Activated CD4-positive, alpha-beta T cell treated with anti-CD3 and anti-CD28 coated beads, Interleukin-2, Interleukin-6, amounts not matched to agents 100 ng/mL and 50 ng/mL, durations not matched to agents 16 hours and 8 hours (primary cell): Measurements from ENCODE around the gene TTI1.

Experiments used
- DNase-seq: peaks from one replicate; pipeline ENCODE4 v3.0.0-alpha.2; 2020

The TTI1 gene

GRCh38 chr20:37958856-37959520 lies 74.3 kb downstream of the TTI1 start:
- DNase-seq: no peak

DNA sequence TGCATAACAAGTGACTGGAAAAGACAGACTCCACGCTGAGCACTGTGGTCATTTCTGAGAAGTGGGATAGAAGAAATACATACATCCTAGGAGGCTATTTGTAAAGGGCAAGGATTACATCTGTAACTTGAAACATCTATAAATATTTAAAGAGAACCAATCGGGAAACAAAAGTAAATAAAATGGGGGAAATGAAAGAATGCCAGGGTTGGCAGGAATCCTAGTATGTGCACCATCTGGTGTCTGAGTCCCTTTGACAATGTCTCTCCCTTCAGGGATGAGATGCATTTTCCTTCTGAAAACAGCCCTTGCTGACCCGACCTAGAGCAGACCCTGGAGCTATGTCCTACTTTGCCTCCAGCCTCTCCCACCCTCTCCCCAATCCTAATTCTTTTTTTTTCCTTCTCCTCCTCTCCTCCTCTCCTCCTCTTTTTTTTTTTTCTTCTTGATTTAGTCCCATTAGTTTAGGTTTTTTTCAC lies 77.1 kb downstream of the TTI1 start:
- DNase-seq: no peak

DNA sequence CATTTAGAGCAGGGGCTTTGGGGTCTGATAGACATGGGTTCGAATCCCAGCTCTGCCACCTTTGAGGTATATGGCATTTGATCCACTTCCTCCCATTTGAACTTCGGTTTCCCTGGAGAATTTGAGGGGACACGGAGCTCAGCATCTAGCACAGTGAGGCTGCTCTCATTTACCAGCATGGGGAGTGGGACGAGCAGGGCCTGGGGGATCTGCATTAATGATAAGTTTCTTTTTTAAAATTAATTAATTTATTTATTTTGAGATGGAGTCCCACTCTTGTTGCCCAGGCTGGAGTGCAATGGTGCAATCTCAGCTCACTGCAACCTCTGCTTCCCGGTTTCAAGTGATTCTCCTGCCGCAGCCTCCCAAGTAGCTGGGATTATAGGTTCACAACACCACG lies 77.7 kb downstream of the TTI1 start:
- no peak for DNase-seq

DNA sequence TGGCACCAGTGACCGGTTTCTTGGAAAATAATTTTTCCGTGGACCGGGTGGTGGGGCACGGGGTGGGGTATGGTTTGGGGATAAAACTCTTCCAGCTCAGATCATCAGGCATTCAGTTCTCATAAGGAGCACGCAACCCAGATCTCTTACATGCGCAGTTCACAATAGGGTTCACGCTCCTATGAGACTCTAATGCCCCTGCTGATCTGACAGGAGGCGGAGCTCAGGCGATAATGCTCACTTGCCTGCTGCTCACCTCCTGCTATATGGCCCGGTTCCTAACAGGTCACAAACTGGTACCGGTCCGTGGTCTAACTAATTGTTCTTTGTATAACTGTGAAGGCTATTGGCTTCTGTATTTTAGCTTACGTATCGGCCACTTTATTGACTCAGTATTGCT lies 78.6 kb downstream of the TTI1 start:
- DNase-seq: no peak

DNA sequence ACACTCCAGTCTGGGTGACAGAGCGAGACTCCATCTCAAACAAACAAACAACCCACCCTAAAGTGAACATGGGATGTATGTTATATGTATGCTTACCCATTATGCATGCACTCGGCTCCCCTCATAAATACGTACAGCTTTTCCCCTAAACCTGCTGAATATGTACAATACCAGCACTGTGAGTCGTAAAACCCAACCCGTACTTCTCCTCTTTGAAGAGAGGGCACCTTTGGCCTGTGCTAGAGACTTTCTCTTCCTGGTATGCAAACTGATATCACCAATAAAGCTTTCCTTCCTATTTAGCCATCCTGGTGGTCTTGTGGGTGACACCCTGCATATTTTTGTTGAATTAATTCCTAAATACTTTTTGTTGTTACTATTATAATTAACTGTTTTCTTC lies 79.1 kb downstream of the TTI1 start:
- DNase-seq: no peak

- DNase-seq: no peak
Observed at GRCh38 chr20:37948956-37949355, 84.3 kb downstream of the TTI1 start.

DNA sequence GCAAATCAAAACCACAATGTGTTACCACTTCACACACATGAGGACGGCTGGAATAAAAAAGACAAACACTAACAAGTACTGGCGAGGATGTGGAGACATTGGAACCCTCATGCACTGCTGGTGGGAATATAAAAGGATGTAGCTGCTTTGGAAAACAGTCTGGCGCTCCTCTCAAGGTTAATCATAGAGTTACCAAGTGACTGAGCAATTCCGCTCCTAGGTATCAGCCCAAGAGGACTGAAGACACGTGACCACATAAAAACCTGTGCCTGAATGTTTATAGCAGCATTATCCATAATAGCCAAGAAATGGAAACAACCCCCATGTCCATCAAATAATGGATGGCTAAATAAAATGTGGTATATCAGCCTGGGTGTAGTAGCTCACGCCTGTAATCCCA lies 85.3 kb downstream of the TTI1 start:
- DNase-seq: no peak

- DNase-seq: no peak
Observed at GRCh38 chr20:37946946-37947345, 86.3 kb downstream of the TTI1 start.

DNA sequence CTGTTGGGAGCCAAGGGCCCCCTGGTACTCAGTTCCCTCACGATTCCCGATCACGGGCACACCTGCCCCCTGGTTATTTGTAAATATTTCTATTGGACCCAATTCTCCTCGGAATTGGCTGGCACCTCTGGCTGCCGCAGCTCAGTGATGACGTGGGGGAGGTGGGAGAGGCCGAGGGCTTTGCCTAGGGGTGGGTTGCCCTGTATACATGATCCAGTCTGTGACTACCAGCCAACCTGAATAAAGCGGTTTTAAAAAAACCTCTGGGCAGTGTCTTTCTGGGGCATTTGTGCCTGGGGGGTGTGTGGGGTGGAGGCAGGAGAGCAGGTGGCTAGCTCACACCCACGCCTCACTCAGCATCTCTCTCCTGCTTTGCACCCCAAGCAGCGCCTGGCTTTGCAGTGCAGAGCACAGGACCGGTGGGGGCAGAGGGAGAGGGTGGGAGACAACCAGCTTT lies 88.1 kb downstream of the TTI1 start:
- DNase-seq: no peak

- DNase-seq: no peak
Observed at GRCh38 chr20:37944456-37944981, 88.7 kb downstream of the TTI1 start.

- DNase-seq: no peak
Observed at GRCh38 chr20:37943501-37944455, 89.5 kb downstream of the TTI1 start.

DNA sequence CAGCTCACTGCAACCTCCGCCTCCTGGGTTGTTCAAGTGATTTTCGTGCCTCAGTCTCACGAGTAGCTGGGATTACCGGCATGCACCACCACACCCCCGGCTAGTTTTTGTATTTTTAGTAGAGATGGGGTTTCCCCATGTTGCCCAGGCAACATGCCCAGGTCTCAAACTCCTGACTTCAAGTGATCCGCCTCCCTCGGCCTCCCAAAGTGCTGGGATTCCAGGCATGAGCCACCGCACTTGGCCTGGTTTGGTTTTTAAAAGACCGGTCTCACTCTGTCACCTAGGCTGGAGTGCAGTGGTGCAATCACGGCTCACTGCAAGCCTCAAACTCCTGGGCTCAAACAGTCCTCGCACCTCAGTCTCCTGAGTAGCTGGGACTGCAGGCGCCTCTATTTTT lies 90.2 kb downstream of the TTI1 start:
- no peak for DNase-seq

DNA sequence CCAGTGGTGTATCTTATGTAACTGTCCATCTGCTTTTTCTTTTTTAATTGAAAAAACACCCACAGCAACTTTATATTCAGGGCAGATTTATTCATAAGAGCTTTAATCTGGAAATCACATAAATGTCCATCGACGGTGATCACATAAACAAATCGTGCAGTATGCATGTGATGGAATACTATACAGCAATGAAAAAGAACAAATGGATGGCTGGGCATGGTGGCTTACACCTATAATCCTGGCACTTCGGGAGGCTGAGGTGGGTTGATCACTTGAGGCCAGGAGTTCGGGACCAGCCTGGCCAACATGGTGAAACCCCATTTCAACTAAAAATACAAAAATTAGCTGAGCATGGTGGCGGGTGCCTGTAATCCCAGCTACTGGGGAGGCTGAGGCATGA lies 91.3 kb downstream of the TTI1 start:
- DNase-seq: no peak

DNA sequence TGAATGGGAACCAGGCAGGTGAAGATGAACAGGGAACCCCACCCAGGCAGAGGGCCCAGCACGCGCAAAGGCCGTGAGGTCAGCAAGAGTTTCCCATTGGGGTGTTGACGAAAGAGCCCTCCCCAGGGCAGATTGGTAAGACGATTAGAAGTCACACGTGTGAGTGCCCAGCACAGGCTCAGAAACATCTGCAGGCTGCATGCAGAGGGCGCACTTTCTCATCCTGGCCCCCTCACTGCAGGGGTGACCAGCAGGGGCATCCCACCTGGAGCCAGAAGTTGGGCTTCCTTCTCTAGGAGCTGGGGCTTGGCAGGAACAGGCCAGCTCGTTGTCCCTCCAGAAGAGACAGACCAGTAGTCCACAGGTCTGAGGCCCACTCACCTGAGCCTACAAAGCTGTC lies 91.9 kb downstream of the TTI1 start:
- DNase-seq: no peak

DNA sequence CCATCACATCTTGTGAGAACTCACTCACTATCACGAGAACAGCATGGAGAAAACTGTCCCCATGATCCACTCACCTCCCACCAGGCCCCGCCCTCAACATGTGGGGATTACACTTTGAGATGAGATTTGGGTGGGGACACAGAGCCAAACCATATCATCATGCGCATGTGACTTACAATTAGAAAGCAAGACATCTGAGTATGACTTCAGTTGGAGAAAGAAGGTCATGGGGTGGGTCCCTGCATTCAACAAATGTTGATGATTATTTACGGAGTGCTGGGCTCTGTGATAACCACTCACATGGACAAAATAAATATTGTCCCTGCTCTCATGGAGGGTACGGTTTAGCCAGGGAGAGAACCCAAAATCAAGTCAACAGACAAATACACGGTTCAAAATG lies 92.4 kb downstream of the TTI1 start:
- DNase-seq: no peak

DNA sequence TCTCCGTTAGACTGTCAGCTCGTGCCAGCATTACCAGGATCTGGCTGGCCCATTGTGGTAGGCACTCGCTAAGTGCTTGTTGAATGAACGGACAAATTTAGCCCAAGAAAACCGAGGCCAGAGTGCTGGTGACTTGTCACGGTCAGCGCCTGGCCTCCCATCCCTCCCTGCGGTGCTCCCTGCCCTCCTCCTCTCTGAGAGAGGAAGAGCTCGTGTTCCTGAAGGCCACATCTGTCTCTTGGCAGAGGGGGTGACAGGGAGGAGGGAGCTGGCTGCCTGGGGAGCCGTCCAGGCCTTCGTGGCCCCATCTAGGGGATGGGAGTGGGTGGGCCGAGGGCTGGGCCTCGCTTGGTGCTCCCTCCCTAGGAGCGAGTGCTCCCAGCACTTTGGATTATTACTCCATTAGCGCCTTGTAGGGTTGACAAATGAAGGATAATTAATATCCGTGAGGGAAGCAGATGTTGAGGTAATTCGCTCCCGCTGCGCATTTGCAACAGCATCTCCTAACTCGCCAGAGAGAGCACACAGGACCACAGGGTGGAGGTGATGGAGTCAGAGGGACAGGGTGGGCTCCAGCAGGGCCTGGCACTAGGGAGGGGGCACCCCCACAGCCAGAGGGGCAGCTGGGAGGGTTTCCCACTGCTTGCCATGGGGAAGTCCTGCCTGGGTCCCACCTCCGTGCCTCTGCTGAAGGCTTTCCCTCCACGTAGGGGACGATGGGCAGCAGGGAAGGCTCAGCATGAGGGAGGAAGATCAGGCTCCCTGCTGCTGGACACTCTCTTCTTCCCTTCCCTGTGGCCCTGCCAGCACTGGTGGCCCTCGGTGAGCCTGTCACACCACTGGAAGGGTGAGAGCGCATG lies 93.3 kb downstream of the TTI1 start:
- DNase-seq: no peak

DNA sequence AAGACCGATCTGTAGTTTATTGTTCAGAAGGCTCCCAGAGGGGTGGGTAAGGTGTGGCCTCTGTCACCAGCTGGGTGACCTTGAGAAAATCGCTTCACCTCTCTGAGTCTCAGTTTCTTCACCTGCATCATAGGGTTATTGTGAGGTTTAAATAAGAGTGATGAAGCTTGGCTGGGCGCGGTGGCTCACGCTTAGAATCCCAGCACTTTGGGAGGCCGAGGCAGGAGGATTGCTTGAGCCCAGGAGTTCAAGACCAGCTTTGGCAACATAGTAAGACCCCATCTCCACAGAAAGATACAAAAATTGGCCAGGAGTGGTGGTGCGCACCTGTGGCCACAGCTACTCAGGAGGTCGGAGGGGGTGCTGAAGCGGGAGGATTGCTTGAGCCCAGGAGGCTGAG lies 94.3 kb downstream of the TTI1 start:
- no peak for DNase-seq

DNA sequence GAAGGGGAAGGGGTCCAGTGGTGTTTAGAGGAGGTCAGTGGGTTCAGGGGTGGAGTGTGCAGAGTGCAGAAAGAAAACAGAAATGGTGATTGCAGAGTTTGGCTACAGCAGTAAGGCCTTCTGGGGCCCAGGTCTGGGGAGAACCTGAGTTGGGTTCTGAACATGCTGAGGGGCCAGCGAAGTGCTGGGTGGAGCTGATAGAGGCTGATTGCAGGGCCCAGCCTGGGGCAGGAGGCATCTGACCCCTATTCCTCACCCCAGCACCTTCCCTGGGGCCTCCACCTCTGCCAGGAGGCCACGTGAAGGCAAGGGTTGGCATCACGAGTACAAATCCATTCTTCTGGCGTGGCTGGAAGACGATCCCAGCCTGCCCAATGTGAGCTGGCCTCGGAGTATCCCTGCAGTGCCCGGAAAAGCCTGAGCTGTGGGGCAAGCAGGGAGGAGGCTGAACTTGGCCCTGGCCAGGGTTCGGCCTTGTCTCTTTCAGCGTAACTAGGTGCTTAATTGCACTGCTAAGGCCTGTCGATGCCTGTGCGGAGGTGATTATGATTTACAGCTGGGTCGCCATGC lies 95.0 kb downstream of the TTI1 start:
- no peak for DNase-seq

GRCh38 chr20:37937686-37938085 lies 95.6 kb downstream of the TTI1 start:
- no peak for DNase-seq

GRCh38 chr20:37936451-37936850 lies 96.8 kb downstream of the TTI1 start:
- DNase-seq: no peak

- no peak for DNase-seq
Observed at GRCh38 chr20:37936041-37936440, 97.2 kb downstream of the TTI1 start.

DNA sequence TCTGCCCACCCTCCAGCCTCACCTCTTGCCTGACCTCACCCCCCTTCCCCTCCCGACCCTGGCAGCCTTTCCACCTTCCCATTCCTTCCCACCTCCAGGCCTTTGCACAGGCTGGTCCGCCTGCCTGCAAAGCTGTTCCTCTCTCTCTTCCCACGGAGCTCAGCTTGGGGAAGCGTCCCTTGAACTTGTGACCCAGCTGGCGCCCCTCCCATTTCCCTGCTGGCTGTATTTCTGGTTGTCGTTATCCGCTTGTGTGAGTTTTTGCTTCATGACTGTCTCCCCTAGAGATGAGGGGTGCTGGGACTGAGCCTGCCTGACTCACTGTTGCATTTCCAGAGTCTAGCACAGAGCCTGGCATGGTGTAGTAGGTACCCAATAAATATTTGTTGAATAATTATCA lies 97.8 kb downstream of the TTI1 start:
- no peak for DNase-seq
